H9 (cell line): Measurements from ENCODE around the gene PHF21A. TPM values are rescaled to one million over a fixed set of nuclear protein-coding genes. Genes with fewer than 3 reads are reported as not detected.

Source experiments
- DNase-seq: peaks from one replicate; pipeline ENCODE4 v3.0.0-alpha.2; 2017
- H2AFZ ChIP-seq: one replicate; pipeline ENCODE4 v1.6.1; 2013; ENCODE audit warnings: mild to moderate bottlenecking, low read length, control low read depth, moderate library complexity
- H2AK5ac ChIP-seq: 2 replicates; pipeline ENCODE4 v1.6.1; 2013; ENCODE audit warnings: low read length, control low read depth, mixed read lengths; ENCODE audit not compliant: insufficient read length
- H2BK120ac ChIP-seq: one replicate; pipeline ENCODE4 v1.6.1; 2013; ENCODE audit warnings: low read depth, mild to moderate bottlenecking, low read length, control low read depth, inconsistent platforms; ENCODE audit not compliant: poor library complexity, severe bottlenecking
- H2BK12ac ChIP-seq: 2 replicates; pipeline ENCODE4 v1.6.1; 2013; ENCODE audit warnings: low read length, control low read depth, mixed read lengths, low read depth; ENCODE audit not compliant: insufficient read length
- H2BK15ac ChIP-seq: 2 replicates; pipeline ENCODE4 v1.6.1; 2013; ENCODE audit warnings: low read depth, low read length, control low read depth
- H2BK20ac ChIP-seq: one replicate; pipeline ENCODE4 v1.6.1; 2013; ENCODE audit warnings: low read depth, mild to moderate bottlenecking, low read length, control low read depth, inconsistent platforms; ENCODE audit not compliant: poor library complexity, severe bottlenecking
- H2BK5ac ChIP-seq: 2 replicates; pipeline ENCODE4 v1.6.1; 2013; ENCODE audit warnings: low read length, control low read depth, mixed read lengths; ENCODE audit not compliant: insufficient read length
- H3K14ac ChIP-seq: 2 replicates; pipeline ENCODE4 v1.6.1; 2013; ENCODE audit warnings: low read length, control low read depth; ENCODE audit not compliant: insufficient read depth
- H3K18ac ChIP-seq: 2 replicates; pipeline ENCODE4 v1.6.1; 2013; ENCODE audit warnings: low read depth, mild to moderate bottlenecking, mixed read lengths, low read length, control low read depth; ENCODE audit not compliant: insufficient read length
- H3K23ac ChIP-seq: 2 replicates; pipeline ENCODE4 v1.6.1; 2013; ENCODE audit warnings: low read length, control low read depth, mixed read lengths, low read depth; ENCODE audit not compliant: insufficient read length
- H3K23me2 ChIP-seq: 2 replicates; pipeline ENCODE4 v1.6.1; 2013; ENCODE audit warnings: low read depth, mild to moderate bottlenecking, mixed read lengths, low read length, control low read depth; ENCODE audit not compliant: insufficient read length, poor library complexity, severe bottlenecking
- H3K27ac ChIP-seq: 2 replicates; pipeline ENCODE4 v1.5.1; 2013; ENCODE audit warnings: low read length, control low read depth, mixed read lengths, low read depth; ENCODE audit not compliant: insufficient read length
- H3K27me3 ChIP-seq: 2 replicates; pipeline ENCODE4 v1.6.1; 2013; ENCODE audit warnings: low read length, control low read depth, inconsistent platforms; ENCODE audit not compliant: insufficient read depth
- H3K4ac ChIP-seq: 2 replicates; pipeline ENCODE4 v1.6.1; 2013; ENCODE audit warnings: low read depth, mild to moderate bottlenecking, control low read depth, inconsistent platforms, low read length, moderate library complexity
- H3K4me1 ChIP-seq: 2 replicates; pipeline ENCODE4 v1.6.1; 2013; ENCODE audit warnings: low read length, control low read depth, inconsistent platforms; ENCODE audit not compliant: insufficient read depth
- H3K4me2 ChIP-seq: 2 replicates; pipeline ENCODE4 v1.6.1; 2013; ENCODE audit warnings: low read length, control low read depth, mixed read lengths; ENCODE audit not compliant: insufficient read length, insufficient read depth
- H3K56ac ChIP-seq: 2 replicates; pipeline ENCODE4 v1.6.1; 2013; ENCODE audit warnings: low read depth, mild to moderate bottlenecking, mixed read lengths, low read length, control low read depth; ENCODE audit not compliant: insufficient read length
- H3K79me1 ChIP-seq: 2 replicates; pipeline ENCODE4 v1.6.1; 2013; ENCODE audit warnings: low read depth, mild to moderate bottlenecking, moderate library complexity, low read length, control low read depth, inconsistent platforms; ENCODE audit not compliant: insufficient read depth, poor library complexity, severe bottlenecking
- H3K79me2 ChIP-seq: 2 replicates; pipeline ENCODE4 v1.6.1; 2013; ENCODE audit warnings: low read length, control low read depth, inconsistent platforms; ENCODE audit not compliant: insufficient read depth
- H3K9ac ChIP-seq: 2 replicates; pipeline ENCODE4 v1.6.1; 2013; ENCODE audit warnings: low read length, control low read depth, mixed read lengths; ENCODE audit not compliant: insufficient read length; ENCODE audit errors: extremely low read depth
- H3K9me3 ChIP-seq: one replicate; pipeline ENCODE4 v1.6.1; 2013; ENCODE audit warnings: low read depth, low read length, inconsistent platforms; ENCODE audit not compliant: control insufficient read depth
- H3T11ph ChIP-seq: one replicate; pipeline ENCODE4 v1.6.1; 2013; ENCODE audit warnings: mild to moderate bottlenecking, low read length, control low read depth, inconsistent platforms
- H4K20me1 ChIP-seq: one replicate; pipeline ENCODE4 v1.6.1; 2013; ENCODE audit not compliant: control insufficient read depth, insufficient read length, insufficient read depth
- H4K5ac ChIP-seq: 2 replicates; pipeline ENCODE4 v1.6.1; 2013; ENCODE audit warnings: low read depth, mild to moderate bottlenecking, mixed read lengths, low read length, control low read depth; ENCODE audit not compliant: insufficient read length
- H4K8ac ChIP-seq: replicated peaks from 2 replicates; pipeline ENCODE4 v1.6.1; 2013; ENCODE audit warnings: low read length, control low read depth, mixed read lengths, low read depth; ENCODE audit not compliant: insufficient read length
- H4K91ac ChIP-seq: 2 replicates; pipeline ENCODE4 v1.6.1; 2013; ENCODE audit warnings: low read depth, mild to moderate bottlenecking, moderate library complexity, mixed read lengths, low read length, control low read depth; ENCODE audit not compliant: insufficient read length
- H3K27ac Mint-ChIP-seq, 3 experiments: 2 replicates in 2 of 3; 3 replicates in 1 of 3; pipeline ENCODE4 v1.8.0; 2020 to 2021; ENCODE audit warnings: mixed read lengths in 3 of 3, mild to moderate bottlenecking in 1 of 3, moderate library complexity in 1 of 3
- H3K27me3 Mint-ChIP-seq: 2 replicates; pipeline ENCODE4 v1.8.0; 2021; ENCODE audit warnings: low read depth, mild to moderate bottlenecking, moderate library complexity, mixed read lengths
- H3K36me3 Mint-ChIP-seq, 3 experiments: 2 replicates in 2 of 3; 3 replicates in 1 of 3; pipeline ENCODE4 v1.8.0; 2020 to 2021; ENCODE audit warnings: low read depth in 3 of 3, mixed read lengths in 3 of 3; ENCODE audit not compliant: insufficient read depth in 1 of 3
- H3K4me1 Mint-ChIP-seq, 2 experiments: 2 replicates each; pipeline ENCODE4 v1.8.0; 2020; ENCODE audit warnings: mixed read lengths in 2 of 2
- H3K4me3 Mint-ChIP-seq, 2 experiments: 2 replicates in 1 of 2; 3 replicates in 1 of 2; pipeline ENCODE4 v1.8.0; 2020 to 2021; ENCODE audit warnings: mild to moderate bottlenecking in 2 of 2, mixed read lengths in 2 of 2, moderate library complexity in 1 of 2
- H3K9me3 Mint-ChIP-seq, 2 experiments: 2 replicates in 1 of 2; 3 replicates in 1 of 2; pipeline ENCODE4 v1.8.0; 2020; ENCODE audit warnings: mild to moderate bottlenecking in 2 of 2, mixed read lengths in 2 of 2, moderate library complexity in 1 of 2
- WGBS: extraction: QIAGEN DNeasy Blood & Tissue Kit; methylation state at CpG from one replicate; pipeline ENCODE4 v1.1.7; 2013; ENCODE audit warnings: missing lambda C conversion rate, low lambda C conversion rate, mixed read lengths; ENCODE audit not compliant: insufficient read length; ENCODE audit errors: extremely low coverage; 5-methylcytosine and 5-hydroxymethylcytosine counted together
- total RNA-seq: library from RNA; stranded (reverse); gene quantifications from 2 replicates; pipeline ENCODE4 v1.2.1, GENCODE V29; 2021
- TF ChIP-seq, protein P1 (sequence below): fragments of 200-600 bp; sonication (generic); conservative IDR thresholded peaks from 3 replicates; pipeline ENCODE4 v1.8.0; 2021; ENCODE audit warnings: antibody characterized with exemption, mild to moderate bottlenecking

The PHF21A gene
- total RNA-seq, 1 experiment from 2014 or later = 33.8 TPM

GRCh38 chr11:45885274-45885920 is 235.9 kb downstream of the PHF21A start, which contains the start of gene MAPK8IP1:
Gene MAPK8IP1, plus strand, starts transcription at chr11:45885651. Its CDS starts 170 bp downstream, at chr11:45885821.
- no peak within 1 kb of the TSS for H2BK15ac ChIP-seq
- H3K23ac ChIP-seq = no peak within 1 kb of the TSS
- H3K56ac ChIP-seq = no peak within 1 kb of the TSS
- H2AK5ac ChIP-seq = no peak within 1 kb of the TSS
- H3K36me3 Mint-ChIP-seq = peaks cover 0 to 2% (median 0%) of the 10 kb centered on the region in 3 experiments; a peak in 1 of 7 replicates
- H3K18ac ChIP-seq = no peak within 1 kb of the TSS
- H3K4me2 ChIP-seq = peak within 1 kb of the TSS; percentile 22
- WGBS = no CpG with 5 or more reads among the region's 73 CpGs
- H3K4me1 ChIP-seq = 0 out of 2 replicates have a peak, but pooled peaks cover 2% of the 10 kb centered on the region
- no peaks in the 10 kb centered on the region for H3K79me1 ChIP-seq
- no peak within 1 kb of the TSS for H2BK20ac ChIP-seq
- H3K14ac ChIP-seq = no peak within 1 kb of the TSS; the same call in 1 of the 2 replicates
- H3K27ac Mint-ChIP-seq = peak within 1 kb of the TSS in 1 of 3 experiments; percentile 10; a peak in 2 of 7 replicates
- DNase-seq = peak; percentile 75
- H4K91ac ChIP-seq = no peak within 1 kb of the TSS
- H3K9me3 ChIP-seq = no peaks in the 10 kb centered on the region
- TF ChIP-seq, protein P1, sequence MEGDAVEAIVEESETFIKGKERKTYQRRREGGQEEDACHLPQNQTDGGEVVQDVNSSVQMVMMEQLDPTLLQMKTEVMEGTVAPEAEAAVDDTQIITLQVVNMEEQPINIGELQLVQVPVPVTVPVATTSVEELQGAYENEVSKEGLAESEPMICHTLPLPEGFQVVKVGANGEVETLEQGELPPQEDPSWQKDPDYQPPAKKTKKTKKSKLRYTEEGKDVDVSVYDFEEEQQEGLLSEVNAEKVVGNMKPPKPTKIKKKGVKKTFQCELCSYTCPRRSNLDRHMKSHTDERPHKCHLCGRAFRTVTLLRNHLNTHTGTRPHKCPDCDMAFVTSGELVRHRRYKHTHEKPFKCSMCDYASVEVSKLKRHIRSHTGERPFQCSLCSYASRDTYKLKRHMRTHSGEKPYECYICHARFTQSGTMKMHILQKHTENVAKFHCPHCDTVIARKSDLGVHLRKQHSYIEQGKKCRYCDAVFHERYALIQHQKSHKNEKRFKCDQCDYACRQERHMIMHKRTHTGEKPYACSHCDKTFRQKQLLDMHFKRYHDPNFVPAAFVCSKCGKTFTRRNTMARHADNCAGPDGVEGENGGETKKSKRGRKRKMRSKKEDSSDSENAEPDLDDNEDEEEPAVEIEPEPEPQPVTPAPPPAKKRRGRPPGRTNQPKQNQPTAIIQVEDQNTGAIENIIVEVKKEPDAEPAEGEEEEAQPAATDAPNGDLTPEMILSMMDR = no peak
- no peak within 1 kb of the TSS for H2AFZ ChIP-seq
- H2BK120ac ChIP-seq = no peak within 1 kb of the TSS
- peaks cover 8 to 15% of the 10 kb centered on the region in 2 experiments for H3K4me1 Mint-ChIP-seq
- H3K23me2 ChIP-seq = no peaks in the 10 kb centered on the region
- H3T11ph ChIP-seq = no peak within 1 kb of the TSS
- no peaks in the 10 kb centered on the region; a peak in 1 of 5 replicates for H3K9me3 Mint-ChIP-seq
- H2BK5ac ChIP-seq = no peak within 1 kb of the TSS
- peaks cover 10% of the 10 kb centered on the region for H3K27me3 Mint-ChIP-seq
- no peak within 1 kb of the TSS for H2BK12ac ChIP-seq
- peak within 1 kb of the TSS; percentile 73 to 81 for H3K4me3 Mint-ChIP-seq
- no peaks in the 10 kb centered on the region for H3K27me3 ChIP-seq
- no peak within 1 kb of the TSS for H4K8ac ChIP-seq
- H4K5ac ChIP-seq = no peak within 1 kb of the TSS
- H3K4ac ChIP-seq = no peak within 1 kb of the TSS
- no peaks in the 10 kb centered on the region for H4K20me1 ChIP-seq
- no peak within 1 kb of the TSS for H3K27ac ChIP-seq
- no peaks in the 10 kb centered on the region for H3K79me2 ChIP-seq
- H3K9ac ChIP-seq = no peak within 1 kb of the TSS
